CD4-positive, alpha-beta memory T cell (primary cell): ENCODE results near the gene AP2A2. TPM values are rescaled to one million over a fixed set of nuclear protein-coding genes. Genes with fewer than 3 reads are reported as not detected.

ENCODE experiments used
- CTCF ChIA-PET: fragments of 350-600 bp; sonication (Branson Sonifier 250); formaldehyde crosslinking; loops from one replicate; lab custom pipeline; 2021; ENCODE audit warnings: inconsistent platforms; ENCODE audit not compliant: partially characterized antibody; lab: Charles Lee
- POLR2A ChIA-PET: fragments of 350-600 bp; sonication (Branson Sonifier 250); formaldehyde crosslinking; loops from one replicate; lab custom pipeline; 2021; ENCODE audit not compliant: partially characterized antibody; lab: Charles Lee
- DNase-seq, 5 donors: peaks; one replicate each; pipeline versions ENCODE4 v3.0.0 to v3.0.0-alpha.2; 2020 to 2022; ENCODE audit warnings: mixed read lengths in 1 of 5
- H3K27ac ChIP-seq: one replicate; pipeline ENCODE4 v1.7.0; 2013; ENCODE audit warnings: low read depth, low read length
- H3K27me3 ChIP-seq: 2 replicates; pipeline ENCODE4 v1.7.0; 2013; ENCODE audit warnings: mild to moderate bottlenecking, low read length, moderate library complexity; ENCODE audit not compliant: insufficient read depth
- H3K36me3 ChIP-seq: 2 replicates; pipeline ENCODE4 v1.7.0; 2013; ENCODE audit warnings: mild to moderate bottlenecking, low read length, moderate library complexity; ENCODE audit not compliant: insufficient read depth
- H3K4me1 ChIP-seq: 2 replicates; pipeline ENCODE4 v1.7.0; 2013; ENCODE audit warnings: mild to moderate bottlenecking, low read length, moderate library complexity; ENCODE audit not compliant: insufficient read depth
- H3K4me3 ChIP-seq, 2 donors: one replicate each; pipeline ENCODE4 v1.7.0; 2013; ENCODE audit warnings: low read length in 2 of 2, mild to moderate bottlenecking in 1 of 2
- H3K9me3 ChIP-seq, 2 donors: one replicate each; pipeline ENCODE4 v1.7.0; 2013; ENCODE audit warnings: low read length in 2 of 2, control low read depth in 1 of 2; ENCODE audit not compliant: control insufficient read depth in 1 of 2
- H3K27ac Mint-ChIP-seq, 7 donors: one replicate each; pipeline ENCODE4 v1.8.0; 2020 to 2021; ENCODE audit warnings: mixed read lengths in 7 of 7, mild to moderate bottlenecking in 6 of 7, inconsistent platforms in 3 of 7, moderate library complexity in 3 of 7
- H3K27me3 Mint-ChIP-seq, 2 donors: one replicate each; pipeline ENCODE4 v1.8.0; 2020 to 2021; ENCODE audit warnings: mixed read lengths in 2 of 2
- H3K36me3 Mint-ChIP-seq, 2 donors: one replicate each; pipeline ENCODE4 v1.8.0; 2020 to 2021; ENCODE audit warnings: mixed read lengths in 2 of 2, inconsistent platforms in 1 of 2, mild to moderate bottlenecking in 1 of 2
- H3K4me1 Mint-ChIP-seq, 4 donors: one replicate each; pipeline ENCODE4 v1.8.0; 2020 to 2021; ENCODE audit warnings: mixed read lengths in 4 of 4, mild to moderate bottlenecking in 1 of 4
- H3K4me3 Mint-ChIP-seq, 8 donors: one replicate each; pipeline ENCODE4 v1.8.0; 2020 to 2021; ENCODE audit warnings: mixed read lengths in 8 of 8, mild to moderate bottlenecking in 7 of 8, moderate library complexity in 6 of 8, inconsistent platforms in 3 of 8
- H3K9me3 Mint-ChIP-seq, 8 donors: one replicate each; pipeline ENCODE4 v1.8.0; 2020 to 2021; ENCODE audit warnings: mixed read lengths in 8 of 8, mild to moderate bottlenecking in 5 of 8, inconsistent platforms in 3 of 8, moderate library complexity in 1 of 8
- intact Hi-C: fragments of 100-400 bp; cut with micrococcal nuclease; formaldehyde crosslinking; loops from one replicate; pipeline ENCODE4 v1.15.1; 2023
- polyA plus RNA-seq, 2 donors: library from polyadenylated mRNA; unstranded; fragments of 300-500 nt; fragmentation: Illumina TruSeq; gene quantifications; one replicate each; pipeline ENCODE4 v1.2.3, GENCODE V29; 2021
- total RNA-seq, 2 experiments: library from RNA; stranded (reverse); gene quantifications; one replicate each; pipeline ENCODE4 v1.2.3, GENCODE V29; 2021

Gene AP2A2
- total and polyA plus RNA-seq, 4 experiments from 2014 or later, result 5.1 to 87.4 (median 47.9) TPM

- intact Hi-C loops, result no loop called here
- Histone ChIP-seq H3K27ac (no peak overlapping the region), H3K27me3 (no peaks in the 10 kb centered on the region), H3K9me3 (no peaks in the 10 kb centered on the region), H3K4me3 (no peak overlapping the region), H3K36me3 (peaks cover 41% of the 10 kb centered on the region), H3K4me1 (no peaks in the 10 kb centered on the region)
- H3K4me3 Mint-ChIP-seq, result no peak overlapping the region
- no peak for DNase-seq
- ChIA-PET CTCF (no interaction called here), POLR2A (no interaction called here)
- H3K4me1 Mint-ChIP-seq, result no peaks in the 10 kb centered on the region
- H3K27ac Mint-ChIP-seq, result no peak overlapping the region
- no peaks in the 10 kb centered on the region for H3K27me3 Mint-ChIP-seq
- peaks cover 29 to 58% of the 10 kb centered on the region in 2 donors for H3K36me3 Mint-ChIP-seq
- no peaks in the 10 kb centered on the region for H3K9me3 Mint-ChIP-seq
Observed at GRCh38 chr11:1009371-1009770, 83.7 kb downstream of the AP2A2 start.

GRCh38 chr11:1009991-1010390 is 84.3 kb downstream of the AP2A2 start:
- DNase-seq, result no peak
- ChIA-PET CTCF (no interaction called here), POLR2A (no interaction called here)
- Histone ChIP-seq H3K4me1 (no peaks in the 10 kb centered on the region), H3K9me3 (no peaks in the 10 kb centered on the region), H3K27ac (no peak overlapping the region), H3K4me3 (no peak overlapping the region), H3K27me3 (no peaks in the 10 kb centered on the region), H3K36me3 (peaks cover 34% of the 10 kb centered on the region)
- intact Hi-C loops, result no loop called here
- Mint-ChIP-seq H3K4me1 (no peaks in the 10 kb centered on the region), H3K36me3 (peaks cover 29 to 52% of the 10 kb centered on the region in 2 donors), H3K27me3 (no peaks in the 10 kb centered on the region), H3K4me3 (no peak overlapping the region), H3K9me3 (no peaks in the 10 kb centered on the region), H3K27ac (no peak overlapping the region)

GRCh38 chr11:1010551-1011319 is 85.1 kb downstream of the AP2A2 start:
- Mint-ChIP-seq H3K36me3 (peaks cover 29 to 47% of the 10 kb centered on the region in 2 donors), H3K27ac (no peak overlapping the region), H3K9me3 (no peaks in the 10 kb centered on the region), H3K4me1 (peaks cover 0 to 1% (median 0%) of the 10 kb centered on the region in 4 donors), H3K27me3 (no peaks in the 10 kb centered on the region), H3K4me3 (no peak overlapping the region)
- no peaks in the 10 kb centered on the region for H3K27me3 ChIP-seq
- no peak overlapping the region for H3K4me3 ChIP-seq
- ChIA-PET POLR2A (no interaction called here), CTCF (no interaction called here)
- no peak overlapping the region for H3K27ac ChIP-seq
- intact Hi-C loops, result no loop called here
- no peaks in the 10 kb centered on the region for H3K4me1 ChIP-seq
- peaks cover 27% of the 10 kb centered on the region for H3K36me3 ChIP-seq
- no peak for DNase-seq
- no peaks in the 10 kb centered on the region for H3K9me3 ChIP-seq

GRCh38 chr11:1011320-1011698 is 85.6 kb downstream of the AP2A2 start:
- Histone ChIP-seq H3K4me3 (no peak overlapping the region), H3K4me1 (no peaks in the 10 kb centered on the region), H3K27me3 (no peaks in the 10 kb centered on the region), H3K9me3 (no peaks in the 10 kb centered on the region), H3K27ac (no peak overlapping the region), H3K36me3 (peaks cover 27% of the 10 kb centered on the region)
- Mint-ChIP-seq H3K9me3 (no peaks in the 10 kb centered on the region), H3K27ac (no peak overlapping the region), H3K4me1 (peaks cover under 1 to 6% (median 4%) of the 10 kb centered on the region in 4 donors), H3K4me3 (no peak overlapping the region), H3K27me3 (no peaks in the 10 kb centered on the region), H3K36me3 (peaks cover 28 to 41% of the 10 kb centered on the region in 2 donors)
- ChIA-PET CTCF (no interaction called here), POLR2A (no interaction called here)
- no peak for DNase-seq
- intact Hi-C loops, result no loop called here

- CTCF ChIA-PET, result no interaction called here
- H3K9me3 ChIP-seq, result no peaks in the 10 kb centered on the region
- no peak for DNase-seq
Observed at GRCh38 chr11:1012291-1012690, 86.6 kb downstream of the AP2A2 start.

GRCh38 chr11:1012740-1013630 is 87.3 kb downstream of the AP2A2 start:
- POLR2A ChIA-PET, result no interaction called here
- peaks cover 17 to 22% (median 20%) of the 10 kb centered on the region in 4 donors for H3K4me1 Mint-ChIP-seq
- H3K36me3 Mint-ChIP-seq, result peaks cover 20 to 31% of the 10 kb centered on the region in 2 donors
- Histone ChIP-seq H3K27me3 (no peaks in the 10 kb centered on the region), H3K9me3 (no peaks in the 10 kb centered on the region), H3K4me1 (no peaks in the 10 kb centered on the region), H3K27ac (no peak overlapping the region), H3K4me3 (no peak overlapping the region), H3K36me3 (peaks cover 25% of the 10 kb centered on the region)
- H3K9me3 Mint-ChIP-seq, result peaks cover 0 to 3% (median 0%) of the 10 kb centered on the region in 8 donors
- no peak overlapping the region for H3K27ac Mint-ChIP-seq
- no peak overlapping the region for H3K4me3 Mint-ChIP-seq
- no peak for DNase-seq
- CTCF ChIA-PET, result no interaction called here
- intact Hi-C loops, result no loop called here
- no peaks in the 10 kb centered on the region for H3K27me3 Mint-ChIP-seq

More at GRCh38 chr11:1012291-1012690, 86.6 kb downstream of the AP2A2 start:
- Histone ChIP-seq H3K4me1 (no peaks in the 10 kb centered on the region), H3K36me3 (peaks cover 27% of the 10 kb centered on the region), H3K4me3 (no peak overlapping the region), H3K27me3 (no peaks in the 10 kb centered on the region), H3K27ac (no peak overlapping the region)
- POLR2A ChIA-PET, result no interaction called here
- Mint-ChIP-seq H3K27ac (peak overlapping the region in 1 of 7 donors; percentile 41), H3K9me3 (peaks cover 0 to 3% (median 0%) of the 10 kb centered on the region in 8 donors), H3K27me3 (no peaks in the 10 kb centered on the region), H3K36me3 (peaks cover 20 to 33% of the 10 kb centered on the region in 2 donors), H3K4me3 (no peak overlapping the region), H3K4me1 (peaks cover 11 to 15% (median 13%) of the 10 kb centered on the region in 4 donors)
- intact Hi-C loops, result no loop called here

- Histone ChIP-seq H3K36me3 (peaks cover 19% of the 10 kb centered on the region), H3K27ac (no peak overlapping the region), H3K27me3 (no peaks in the 10 kb centered on the region), H3K4me3 (no peak overlapping the region), H3K9me3 (no peaks in the 10 kb centered on the region), H3K4me1 (no peaks in the 10 kb centered on the region)
- Mint-ChIP-seq H3K36me3 (peaks cover 19 to 29% of the 10 kb centered on the region in 2 donors), H3K27ac (no peak overlapping the region), H3K9me3 (peaks cover 0 to 3% (median 0%) of the 10 kb centered on the region in 8 donors), H3K4me3 (no peak overlapping the region), H3K27me3 (no peaks in the 10 kb centered on the region), H3K4me1 (peaks cover 17 to 26% (median 23%) of the 10 kb centered on the region in 4 donors)
- no peak for DNase-seq
- ChIA-PET POLR2A (no interaction called here), CTCF (no interaction called here)
- intact Hi-C loops, result no loop called here
Observed at GRCh38 chr11:1013631-1013935, 87.9 kb downstream of the AP2A2 start.
